GM12873 (cell line): ENCODE measurements around the gene NINJ2.

Experiments
- TF ChIP-seq, protein P1 (sequence below): IDR thresholded peaks from 2 replicates; pipeline ENCODE4 v1.5.1; 2012; ENCODE audit warnings: low read depth, mild to moderate bottlenecking, moderate library complexity, low read length, control low read depth; ENCODE audit not compliant: insufficient read depth; ENCODE audit errors: missing control alignments

The NINJ2 gene

DNA sequence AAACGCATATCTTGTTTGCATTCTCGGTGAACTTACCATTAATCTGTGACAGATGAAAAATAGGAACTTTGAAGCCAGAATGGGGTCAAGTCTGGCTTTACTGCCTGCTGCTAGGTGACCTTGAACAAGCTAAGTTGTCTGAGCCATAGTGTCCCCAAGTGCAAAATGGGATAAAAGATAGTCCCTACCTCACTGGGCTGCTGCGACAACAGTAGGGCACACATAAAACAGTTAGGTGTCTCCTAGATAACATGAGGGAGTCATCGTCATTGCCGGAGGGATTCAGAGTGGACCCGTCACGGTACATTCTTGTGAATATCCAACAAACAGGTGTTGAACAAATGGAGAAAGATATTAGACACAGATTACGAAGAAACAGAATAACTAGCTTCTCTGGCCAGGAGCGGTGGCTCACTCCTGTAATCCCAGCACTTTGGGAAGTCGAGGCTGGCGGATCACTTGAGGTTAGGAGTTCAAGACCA, 71.2 kb downstream of the NINJ2 start:
- TF ChIP-seq, protein P1, sequence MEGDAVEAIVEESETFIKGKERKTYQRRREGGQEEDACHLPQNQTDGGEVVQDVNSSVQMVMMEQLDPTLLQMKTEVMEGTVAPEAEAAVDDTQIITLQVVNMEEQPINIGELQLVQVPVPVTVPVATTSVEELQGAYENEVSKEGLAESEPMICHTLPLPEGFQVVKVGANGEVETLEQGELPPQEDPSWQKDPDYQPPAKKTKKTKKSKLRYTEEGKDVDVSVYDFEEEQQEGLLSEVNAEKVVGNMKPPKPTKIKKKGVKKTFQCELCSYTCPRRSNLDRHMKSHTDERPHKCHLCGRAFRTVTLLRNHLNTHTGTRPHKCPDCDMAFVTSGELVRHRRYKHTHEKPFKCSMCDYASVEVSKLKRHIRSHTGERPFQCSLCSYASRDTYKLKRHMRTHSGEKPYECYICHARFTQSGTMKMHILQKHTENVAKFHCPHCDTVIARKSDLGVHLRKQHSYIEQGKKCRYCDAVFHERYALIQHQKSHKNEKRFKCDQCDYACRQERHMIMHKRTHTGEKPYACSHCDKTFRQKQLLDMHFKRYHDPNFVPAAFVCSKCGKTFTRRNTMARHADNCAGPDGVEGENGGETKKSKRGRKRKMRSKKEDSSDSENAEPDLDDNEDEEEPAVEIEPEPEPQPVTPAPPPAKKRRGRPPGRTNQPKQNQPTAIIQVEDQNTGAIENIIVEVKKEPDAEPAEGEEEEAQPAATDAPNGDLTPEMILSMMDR, result no peak

DNA sequence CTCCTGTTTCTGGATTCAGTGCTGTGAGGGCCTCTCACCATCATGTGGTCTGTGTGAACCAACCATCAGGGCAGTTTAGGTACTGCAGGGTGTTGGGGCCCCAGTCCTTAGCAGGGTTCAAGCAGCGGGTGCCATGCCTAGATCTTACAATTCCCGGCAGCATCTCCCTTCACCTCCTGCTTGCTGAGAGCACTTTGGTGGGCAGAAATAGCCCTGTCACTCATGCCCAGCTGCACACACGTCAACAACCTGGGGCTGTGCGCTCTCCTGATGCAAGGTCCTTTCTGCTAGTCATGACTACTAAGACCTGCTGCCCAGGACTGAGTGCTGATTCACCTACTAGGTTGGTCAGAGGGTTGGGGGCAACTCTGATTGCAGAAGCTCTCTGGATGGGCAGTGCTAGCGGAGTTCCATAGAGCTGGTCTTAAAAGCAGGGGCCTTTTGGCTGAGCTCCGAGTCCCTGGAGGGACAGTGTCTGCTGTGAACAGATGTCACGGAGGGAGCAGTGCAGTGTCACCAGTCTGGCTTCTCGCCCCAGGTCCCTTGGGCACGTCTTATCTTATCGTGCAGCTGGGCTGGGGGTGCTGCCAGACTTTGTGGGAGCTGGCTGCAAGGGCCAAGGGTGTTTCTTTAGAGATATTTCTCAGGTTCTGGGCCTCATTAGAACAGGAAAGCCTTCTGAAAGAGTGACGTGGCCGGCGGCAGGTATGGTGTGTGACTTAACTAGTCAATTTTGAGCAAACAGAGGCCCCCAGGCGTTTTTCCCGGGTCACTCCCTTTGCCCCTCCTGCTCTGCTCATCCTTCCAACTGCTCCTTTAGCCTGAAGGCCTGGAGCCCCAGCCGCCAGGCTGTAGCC, 71.8 kb downstream of the NINJ2 start:
- TF ChIP-seq, protein P1, result peak; percentile 35

DNA sequence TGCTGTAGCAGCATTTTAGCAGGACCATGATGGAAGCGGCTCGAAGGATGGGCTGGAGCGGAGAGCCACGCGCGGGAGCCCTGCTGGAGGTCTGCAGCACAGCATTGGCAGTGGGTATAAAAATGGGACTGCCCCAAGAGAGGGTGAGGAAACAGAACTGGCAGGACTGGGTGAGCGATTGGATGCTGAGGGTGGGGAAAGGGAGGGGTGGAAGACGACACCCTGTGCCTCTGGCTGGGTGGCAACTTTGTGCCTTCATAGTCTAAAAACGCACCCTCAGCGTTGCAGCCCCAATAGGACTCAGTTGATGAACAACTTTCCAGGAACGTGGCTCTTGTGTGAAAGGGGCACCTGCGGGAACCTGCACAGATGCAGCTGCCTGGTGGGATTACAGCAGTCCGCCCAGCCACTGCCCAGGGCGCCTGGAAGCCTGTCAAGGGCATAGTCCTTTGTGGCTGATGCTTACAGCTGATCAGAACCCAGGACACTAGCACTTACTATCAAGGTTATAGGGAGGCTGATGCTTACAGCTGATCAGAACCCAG, 73.0 kb downstream of the NINJ2 start:
- TF ChIP-seq, protein P1, result no peak

DNA sequence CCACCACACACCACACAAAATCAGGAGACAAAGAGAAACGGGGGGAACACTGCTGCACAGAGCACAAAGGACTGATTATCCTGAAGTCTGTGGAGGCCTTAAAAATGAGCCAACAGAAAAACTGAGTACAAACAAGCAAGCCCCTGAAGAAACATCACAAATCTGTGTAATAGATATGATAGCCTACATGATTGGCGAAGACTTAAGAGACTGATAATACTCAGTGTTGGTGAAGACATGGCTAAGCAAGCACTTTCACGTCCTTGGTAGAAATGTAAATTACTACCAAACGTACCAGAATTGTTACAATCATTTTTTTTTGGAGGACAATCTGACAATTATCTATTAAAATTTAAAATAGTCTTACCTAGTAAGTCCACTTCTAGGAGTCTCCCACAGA, 74.6 kb downstream of the NINJ2 start:
- TF ChIP-seq, protein P1, result no peak

GRCh38 chr12:588024-588322, 75.3 kb downstream of the NINJ2 start:
- TF ChIP-seq, protein P1, result no peak

GRCh38 chr12:587132-588023, 75.9 kb downstream of the NINJ2 start:
- TF ChIP-seq, protein P1, result no peak
